GM23338 (cell line): Measurements from ENCODE around the gene SYNPO.

Experiments
- CREB1 ChIP-seq: fragments of 250-450 bp; sonication (Bioruptor Pico); IDR thresholded peaks from 2 replicates; pipeline ENCODE4 v1.5.0; 2020; ENCODE audit warnings: low read depth, mild to moderate bottlenecking, moderate library complexity
- EZH2 ChIP-seq: fragments of 200-600 bp; sonication (generic); IDR thresholded peaks from one replicate; pipeline ENCODE4 v1.8.0; 2017; ENCODE audit warnings: antibody characterized with exemption, mild to moderate bottlenecking, low read depth; ENCODE audit not compliant: unreplicated experiment
- EZH2phosphoT487 ChIP-seq: fragments of 200-600 bp; sonication (generic); IDR thresholded peaks from one replicate; pipeline ENCODE4 v1.8.1; 2018; ENCODE audit warnings: antibody characterized with exemption; ENCODE audit not compliant: unreplicated experiment
- JUNB ChIP-seq: IDR thresholded peaks from one replicate; pipeline ENCODE4 v1.6.1; 2016; ENCODE audit warnings: antibody characterized with exemption; ENCODE audit not compliant: unreplicated experiment
- POLR2AphosphoS5 ChIP-seq: IDR thresholded peaks from 2 replicates; pipeline ENCODE4 v1.6.1; 2016; ENCODE audit warnings: antibody characterized with exemption, low read depth
- STAT1 ChIP-seq: IDR thresholded peaks from one replicate; pipeline ENCODE4 v1.6.1; 2016; ENCODE audit warnings: antibody characterized with exemption; ENCODE audit not compliant: unreplicated experiment
- ZNF114 ChIP-seq: fragments of 250-450 bp; sonication (Bioruptor Pico); IDR thresholded peaks from 2 replicates; pipeline ENCODE4 v1.5.0; 2020; ENCODE audit warnings: mild to moderate bottlenecking, moderate library complexity
- TF ChIP-seq, protein P1 (sequence below): IDR thresholded peaks from 2 replicates; pipeline ENCODE4 v1.6.1; 2016; ENCODE audit warnings: antibody characterized with exemption
- TF ChIP-seq, protein P2 (sequence below), 2 experiments: fragments of 200-600 bp in 1 of 2; sonication (generic) in 1 of 2; conservative IDR thresholded peaks; 2 replicates each; pipeline versions ENCODE4 v1.5.1 to v1.6.1; 2016 to 2017; ENCODE audit warnings: antibody characterized with exemption in 2 of 2, low read depth in 2 of 2, mild to moderate bottlenecking in 2 of 2, moderate library complexity in 1 of 2
- TF ChIP-seq, protein P3 (sequence below): IDR thresholded peaks from one replicate; pipeline ENCODE4 v1.6.1; 2018; ENCODE audit warnings: antibody characterized with exemption; ENCODE audit not compliant: unreplicated experiment

DNA sequence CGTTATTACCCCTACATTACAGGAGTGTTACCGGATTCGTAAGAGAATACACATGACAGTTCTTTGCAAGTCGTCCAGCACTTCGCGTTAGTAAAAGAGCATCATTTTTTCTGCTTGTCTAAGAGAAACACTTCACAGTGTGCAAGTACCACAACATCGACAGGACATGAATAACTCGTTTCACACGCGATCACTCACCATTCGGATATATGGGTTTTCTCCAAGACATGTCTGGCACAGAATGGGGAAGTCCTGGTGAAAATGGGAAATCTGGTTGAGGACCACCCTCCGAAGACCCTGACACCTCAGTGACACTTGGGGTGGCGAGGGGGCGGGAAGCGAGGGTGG, 59.8 kb downstream of the SYNPO start:
- TF ChIP-seq, protein P1, sequence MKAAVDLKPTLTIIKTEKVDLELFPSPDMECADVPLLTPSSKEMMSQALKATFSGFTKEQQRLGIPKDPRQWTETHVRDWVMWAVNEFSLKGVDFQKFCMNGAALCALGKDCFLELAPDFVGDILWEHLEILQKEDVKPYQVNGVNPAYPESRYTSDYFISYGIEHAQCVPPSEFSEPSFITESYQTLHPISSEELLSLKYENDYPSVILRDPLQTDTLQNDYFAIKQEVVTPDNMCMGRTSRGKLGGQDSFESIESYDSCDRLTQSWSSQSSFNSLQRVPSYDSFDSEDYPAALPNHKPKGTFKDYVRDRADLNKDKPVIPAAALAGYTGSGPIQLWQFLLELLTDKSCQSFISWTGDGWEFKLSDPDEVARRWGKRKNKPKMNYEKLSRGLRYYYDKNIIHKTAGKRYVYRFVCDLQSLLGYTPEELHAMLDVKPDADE: no peak
- TF ChIP-seq, protein P2, sequence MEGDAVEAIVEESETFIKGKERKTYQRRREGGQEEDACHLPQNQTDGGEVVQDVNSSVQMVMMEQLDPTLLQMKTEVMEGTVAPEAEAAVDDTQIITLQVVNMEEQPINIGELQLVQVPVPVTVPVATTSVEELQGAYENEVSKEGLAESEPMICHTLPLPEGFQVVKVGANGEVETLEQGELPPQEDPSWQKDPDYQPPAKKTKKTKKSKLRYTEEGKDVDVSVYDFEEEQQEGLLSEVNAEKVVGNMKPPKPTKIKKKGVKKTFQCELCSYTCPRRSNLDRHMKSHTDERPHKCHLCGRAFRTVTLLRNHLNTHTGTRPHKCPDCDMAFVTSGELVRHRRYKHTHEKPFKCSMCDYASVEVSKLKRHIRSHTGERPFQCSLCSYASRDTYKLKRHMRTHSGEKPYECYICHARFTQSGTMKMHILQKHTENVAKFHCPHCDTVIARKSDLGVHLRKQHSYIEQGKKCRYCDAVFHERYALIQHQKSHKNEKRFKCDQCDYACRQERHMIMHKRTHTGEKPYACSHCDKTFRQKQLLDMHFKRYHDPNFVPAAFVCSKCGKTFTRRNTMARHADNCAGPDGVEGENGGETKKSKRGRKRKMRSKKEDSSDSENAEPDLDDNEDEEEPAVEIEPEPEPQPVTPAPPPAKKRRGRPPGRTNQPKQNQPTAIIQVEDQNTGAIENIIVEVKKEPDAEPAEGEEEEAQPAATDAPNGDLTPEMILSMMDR (conservative IDR thresholded peaks at IDR 0.05; ENCODE audit: low read depth in 2 of 2): no peak
- TF ChIP-seq, protein P3, sequence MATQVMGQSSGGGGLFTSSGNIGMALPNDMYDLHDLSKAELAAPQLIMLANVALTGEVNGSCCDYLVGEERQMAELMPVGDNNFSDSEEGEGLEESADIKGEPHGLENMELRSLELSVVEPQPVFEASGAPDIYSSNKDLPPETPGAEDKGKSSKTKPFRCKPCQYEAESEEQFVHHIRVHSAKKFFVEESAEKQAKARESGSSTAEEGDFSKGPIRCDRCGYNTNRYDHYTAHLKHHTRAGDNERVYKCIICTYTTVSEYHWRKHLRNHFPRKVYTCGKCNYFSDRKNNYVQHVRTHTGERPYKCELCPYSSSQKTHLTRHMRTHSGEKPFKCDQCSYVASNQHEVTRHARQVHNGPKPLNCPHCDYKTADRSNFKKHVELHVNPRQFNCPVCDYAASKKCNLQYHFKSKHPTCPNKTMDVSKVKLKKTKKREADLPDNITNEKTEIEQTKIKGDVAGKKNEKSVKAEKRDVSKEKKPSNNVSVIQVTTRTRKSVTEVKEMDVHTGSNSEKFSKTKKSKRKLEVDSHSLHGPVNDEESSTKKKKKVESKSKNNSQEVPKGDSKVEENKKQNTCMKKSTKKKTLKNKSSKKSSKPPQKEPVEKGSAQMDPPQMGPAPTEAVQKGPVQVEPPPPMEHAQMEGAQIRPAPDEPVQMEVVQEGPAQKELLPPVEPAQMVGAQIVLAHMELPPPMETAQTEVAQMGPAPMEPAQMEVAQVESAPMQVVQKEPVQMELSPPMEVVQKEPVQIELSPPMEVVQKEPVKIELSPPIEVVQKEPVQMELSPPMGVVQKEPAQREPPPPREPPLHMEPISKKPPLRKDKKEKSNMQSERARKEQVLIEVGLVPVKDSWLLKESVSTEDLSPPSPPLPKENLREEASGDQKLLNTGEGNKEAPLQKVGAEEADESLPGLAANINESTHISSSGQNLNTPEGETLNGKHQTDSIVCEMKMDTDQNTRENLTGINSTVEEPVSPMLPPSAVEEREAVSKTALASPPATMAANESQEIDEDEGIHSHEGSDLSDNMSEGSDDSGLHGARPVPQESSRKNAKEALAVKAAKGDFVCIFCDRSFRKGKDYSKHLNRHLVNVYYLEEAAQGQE: no peak
- no peak for TF ChIP-seq EZH2phosphoT487
- no peak for TF ChIP-seq POLR2AphosphoS5
- no peak for TF ChIP-seq EZH2
- no peak for TF ChIP-seq CREB1
- no peak for TF ChIP-seq JUNB
- TF ChIP-seq ZNF114 (CRISPR knock-in tag): no peak
- TF ChIP-seq STAT1: no peak
